GM13977 (cell line): ENCODE results near the gene TOPBP1.
"Not testable (repeated sequence)": the region's sequence is repeated elsewhere in the genome, so short reads cannot be mapped to it uniquely, and the experiment has no call there.

Experiments used
- DNase-seq: peaks from one replicate; pipeline ENCODE4 v3.0.0; 2012; ENCODE audit warnings: low spot score
- in situ Hi-C: fragments of 300-500 bp; cut with MboI; formaldehyde crosslinking; loops from one replicate; pipeline ENCODE4 v1.12.0; 2022; ENCODE audit warnings: low sequenced_read_pairs, low pct_unique_long_range_greater_than_20kb, mixed read lengths, inconsistent platforms; ENCODE audit not compliant: unreplicated experiment
- TF ChIP-seq, protein P1 (sequence below): IDR thresholded peaks from 2 replicates; pipeline ENCODE4 v1.5.1; 2012; ENCODE audit warnings: mild to moderate bottlenecking, control low read depth; ENCODE audit not compliant: insufficient read depth; ENCODE audit errors: extremely low read depth, missing control alignments

TOPBP1 gene

DNA sequence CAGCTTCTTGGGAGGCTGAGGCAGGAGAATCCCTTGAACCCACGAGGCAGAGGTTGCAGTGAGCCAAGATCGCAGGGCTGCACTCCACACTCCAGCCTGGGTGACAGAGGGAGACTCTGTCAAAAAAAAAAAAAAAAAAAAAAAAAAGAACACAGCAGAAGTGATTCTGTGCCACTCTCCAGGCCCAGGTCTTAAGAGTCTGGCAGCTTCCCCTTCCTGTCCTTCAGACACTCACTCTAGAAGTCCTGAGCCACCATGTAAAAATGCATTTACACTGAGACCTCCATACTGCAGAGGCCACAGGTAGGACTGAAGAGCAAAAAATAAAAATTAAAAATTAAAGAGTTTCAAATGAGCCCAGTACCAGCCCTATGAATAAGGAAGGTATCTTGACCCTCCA lies 100.1 kb downstream of the TOPBP1 start:
- DNase-seq: no peak
- TF ChIP-seq, protein P1, sequence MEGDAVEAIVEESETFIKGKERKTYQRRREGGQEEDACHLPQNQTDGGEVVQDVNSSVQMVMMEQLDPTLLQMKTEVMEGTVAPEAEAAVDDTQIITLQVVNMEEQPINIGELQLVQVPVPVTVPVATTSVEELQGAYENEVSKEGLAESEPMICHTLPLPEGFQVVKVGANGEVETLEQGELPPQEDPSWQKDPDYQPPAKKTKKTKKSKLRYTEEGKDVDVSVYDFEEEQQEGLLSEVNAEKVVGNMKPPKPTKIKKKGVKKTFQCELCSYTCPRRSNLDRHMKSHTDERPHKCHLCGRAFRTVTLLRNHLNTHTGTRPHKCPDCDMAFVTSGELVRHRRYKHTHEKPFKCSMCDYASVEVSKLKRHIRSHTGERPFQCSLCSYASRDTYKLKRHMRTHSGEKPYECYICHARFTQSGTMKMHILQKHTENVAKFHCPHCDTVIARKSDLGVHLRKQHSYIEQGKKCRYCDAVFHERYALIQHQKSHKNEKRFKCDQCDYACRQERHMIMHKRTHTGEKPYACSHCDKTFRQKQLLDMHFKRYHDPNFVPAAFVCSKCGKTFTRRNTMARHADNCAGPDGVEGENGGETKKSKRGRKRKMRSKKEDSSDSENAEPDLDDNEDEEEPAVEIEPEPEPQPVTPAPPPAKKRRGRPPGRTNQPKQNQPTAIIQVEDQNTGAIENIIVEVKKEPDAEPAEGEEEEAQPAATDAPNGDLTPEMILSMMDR: no peak
- in situ Hi-C loops: no loop called here

DNA sequence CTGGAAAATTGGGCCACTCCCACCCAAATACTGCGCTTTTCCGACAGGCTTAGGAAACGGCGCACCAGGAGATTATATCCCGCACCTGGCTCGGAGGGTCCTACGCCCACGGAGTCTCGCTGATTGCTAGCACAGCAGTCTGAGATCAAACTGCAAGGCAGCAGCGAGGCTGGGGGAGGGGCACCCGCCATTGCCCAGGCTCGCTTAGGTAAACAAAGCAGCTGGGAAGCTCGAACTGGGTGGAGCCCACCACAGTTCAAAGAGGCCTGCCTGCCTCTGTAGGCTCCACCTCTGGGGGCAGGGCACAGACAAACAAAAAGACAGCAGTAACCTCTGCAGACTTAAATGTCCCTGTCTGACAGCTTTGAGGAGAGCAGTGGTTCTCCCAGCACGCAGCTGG lies 110.2 kb downstream of the TOPBP1 start:
- in situ Hi-C loops: not testable (repeated sequence)

More for the DNA sequence above, 110.2 kb downstream of the TOPBP1 start:
- not testable (repeated sequence) for DNase-seq
